Small intestine (tissue), 7 donors: ENCODE data around the gene CD5L. TPM values are rescaled to one million over a fixed set of nuclear protein-coding genes. Genes with fewer than 3 reads are reported as not detected.

ENCODE experiments used
- DNase-seq, 2 donors: peaks; one replicate each; pipeline versions ENCODE4 v3.0.0 to v3.0.0-alpha.2; 2013
- FAIRE-seq: peaks from 2 replicates; lab custom pipeline; 2012; peaks lifted over from hg19 to GRCh38; lab: Jason Lieb, UNC
- H3K27ac ChIP-seq, 3 donors: one replicate each; pipeline ENCODE4 v1.5.1; 2013; ENCODE audit warnings: low read length in 2 of 3, mild to moderate bottlenecking in 2 of 3, control low read depth in 1 of 3, inconsistent platforms in 1 of 3, low read depth in 1 of 3, moderate library complexity in 1 of 3
- H3K27me3 ChIP-seq, 3 donors: one replicate each; pipeline ENCODE4 v1.6.1; 2013; ENCODE audit warnings: low read length in 3 of 3, inconsistent platforms in 1 of 3; ENCODE audit not compliant: control insufficient read depth in 3 of 3, insufficient read depth in 3 of 3
- H3K36me3 ChIP-seq, 3 donors: one replicate each; pipeline ENCODE4 v1.6.1; 2013; ENCODE audit warnings: low read length in 3 of 3, inconsistent platforms in 1 of 3, low read depth in 1 of 3, mild to moderate bottlenecking in 1 of 3, moderate library complexity in 1 of 3; ENCODE audit not compliant: control insufficient read depth in 3 of 3, insufficient read depth in 2 of 3
- H3K4me1 ChIP-seq, 3 donors: one replicate each; pipeline ENCODE4 v1.6.1; 2013; ENCODE audit warnings: low read length in 2 of 3, inconsistent platforms in 1 of 3, low read depth in 1 of 3, mild to moderate bottlenecking in 1 of 3, moderate library complexity in 1 of 3; ENCODE audit not compliant: control insufficient read depth in 3 of 3, insufficient read depth in 2 of 3
- H3K4me3 ChIP-seq, 3 donors: one replicate each; pipeline ENCODE4 v1.5.1; 2013; ENCODE audit warnings: low read length in 3 of 3, control low read depth in 1 of 3, inconsistent platforms in 1 of 3, low read depth in 1 of 3, mild to moderate bottlenecking in 1 of 3, moderate library complexity in 1 of 3
- H3K9me3 ChIP-seq, 2 donors: one replicate each; pipeline ENCODE4 v1.6.1; 2013; ENCODE audit warnings: low read depth in 1 of 2, low read length in 1 of 2; ENCODE audit not compliant: control insufficient read depth in 2 of 2, insufficient read depth in 1 of 2
- WGBS, 3 donors: extraction: QIAGEN DNeasy Blood & Tissue Kit; methylation state at CpG; one replicate each; pipeline ENCODE4 v1.1.7; 2013; 5-methylcytosine and 5-hydroxymethylcytosine counted together
- polyA plus RNA-seq, 4 donors: library from polyadenylated mRNA; stranded (reverse) in 3 of 4; unstranded in 1 of 4; fragments of 200-250 nt in 3 of 4; fragments of 120-200 nt in 1 of 4; gene quantifications; one replicate each; pipeline versions ENCODE4 v1.2.1 to v1.2.3, GENCODE V29; 2013
- donor health status: healthy with polysubstance abuse.
- donor health status: control.
- donor health status: control.
- donor health status: Bipolar disorder and iron deficiency.
- donor health status: healthy.

The CD5L gene
- polyA plus RNA-seq, 4 donors = 0.03 TPM; not detected in 3

GRCh38 chr1:157799996-157800395 lies 41.6 kb downstream of the CD5L start:
- Histone ChIP-seq H3K27me3 (peaks cover 0 to 3% (median 0%) of the 10 kb centered on the region in 3 donors), H3K27ac (no peak overlapping the region), H3K4me3 (no peak overlapping the region), H3K36me3 (no peaks in the 10 kb centered on the region), H3K9me3 (no peaks in the 10 kb centered on the region), H3K4me1 (no peaks in the 10 kb centered on the region)
- FAIRE-seq (no peak), DNase-seq (no peak)
- WGBS, 3 donors = 68 to 75% (median 74%) methylated on average over 1 of the region's 1 CpG

DNA sequence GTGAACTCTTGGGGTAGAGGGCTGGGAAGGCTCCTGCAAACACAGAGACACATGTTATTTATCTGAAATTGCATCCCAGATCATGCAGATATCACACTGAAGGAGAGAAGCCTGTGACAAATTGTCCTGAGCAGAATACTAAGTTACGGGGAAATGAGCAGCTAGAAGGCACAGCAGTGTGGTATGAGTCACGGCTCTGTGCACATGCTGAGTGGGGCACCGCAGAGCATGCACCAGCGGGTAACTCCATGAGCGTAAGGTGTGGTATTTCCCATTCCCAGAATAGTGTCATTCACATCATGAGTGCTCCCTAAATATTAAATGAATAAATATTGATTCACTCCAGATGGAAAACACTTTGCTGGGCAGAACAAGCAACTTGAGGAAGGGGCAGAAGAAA lies 43.4 kb downstream of the CD5L start:
- FAIRE-seq = no peak
- peaks cover 0 to 3% (median 0%) of the 10 kb centered on the region in 3 donors for H3K27me3 ChIP-seq
- H3K4me1 ChIP-seq = no peaks in the 10 kb centered on the region
- no peaks in the 10 kb centered on the region for H3K9me3 ChIP-seq
- H3K4me3 ChIP-seq = no peak overlapping the region
- no peak overlapping the region for H3K27ac ChIP-seq
- H3K36me3 ChIP-seq = no peaks in the 10 kb centered on the region
- WGBS, 3 donors = 86 to 91% (median 88%) methylated on average over 5 of the region's 5 CpGs
- no peak for DNase-seq

DNA sequence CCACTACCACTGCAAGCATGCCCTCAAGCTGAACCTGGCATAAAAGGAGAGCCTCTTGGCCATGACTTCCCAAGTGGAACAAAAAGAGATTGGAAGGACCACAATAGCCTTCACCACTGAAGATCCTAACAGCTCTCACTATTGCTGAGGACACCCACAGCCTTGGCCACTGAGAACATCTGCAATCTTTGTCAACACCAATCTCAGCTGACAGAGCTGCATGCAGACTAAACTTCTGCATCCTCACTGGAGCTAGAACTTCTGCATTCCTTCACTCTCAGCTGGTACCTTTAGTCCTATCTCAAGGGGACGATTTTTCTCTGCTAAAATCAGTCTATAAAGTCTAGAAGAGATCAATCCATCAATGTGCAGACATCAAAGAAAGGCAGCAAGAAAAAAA lies 56.4 kb downstream of the CD5L start:
- no peak for FAIRE-seq
- WGBS, 3 donors = 27 to 37% (median 34%) methylated on average over 1 of the region's 1 CpG
- no peaks in the 10 kb centered on the region for H3K9me3 ChIP-seq
- H3K27ac ChIP-seq = no peak overlapping the region
- H3K36me3 ChIP-seq = no peaks in the 10 kb centered on the region
- no peak for DNase-seq
- H3K4me3 ChIP-seq = no peak overlapping the region
- H3K27me3 ChIP-seq = no peaks in the 10 kb centered on the region
- H3K4me1 ChIP-seq = peaks cover 0 to 2% (median 0%) of the 10 kb centered on the region in 3 donors

DNA sequence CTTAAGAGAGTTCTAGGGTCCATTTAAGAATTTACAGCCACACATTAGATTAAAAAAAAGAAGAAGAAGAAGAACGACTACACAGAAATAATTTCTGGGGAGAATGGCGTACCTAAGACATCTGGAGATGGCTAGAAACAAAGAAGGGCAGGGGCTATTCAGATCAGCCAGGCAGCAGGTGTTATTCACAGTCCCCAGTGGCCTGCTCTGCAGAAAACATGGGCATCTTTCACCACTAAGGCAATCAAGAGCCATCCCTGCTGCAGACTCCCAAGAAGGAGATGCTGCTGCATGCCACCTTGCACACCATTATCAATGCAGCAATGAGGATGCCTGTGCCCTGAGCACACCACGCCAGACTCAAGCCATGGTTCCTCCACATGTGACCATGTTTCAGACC lies 56.8 kb downstream of the CD5L start:
- DNase-seq (no peak), FAIRE-seq (no peak)
- 77 to 89% (median 82%) methylated on average over 3 of the region's 3 CpGs for WGBS, 3 donors
- Histone ChIP-seq H3K27ac (no peak overlapping the region), H3K4me1 (peaks cover 0 to 2% (median 0%) of the 10 kb centered on the region in 3 donors), H3K27me3 (no peaks in the 10 kb centered on the region), H3K9me3 (no peaks in the 10 kb centered on the region), H3K36me3 (no peaks in the 10 kb centered on the region), H3K4me3 (no peak overlapping the region)

- Histone ChIP-seq H3K27ac (no peak overlapping the region), H3K36me3 (no peaks in the 10 kb centered on the region), H3K27me3 (no peaks in the 10 kb centered on the region), H3K9me3 (no peaks in the 10 kb centered on the region), H3K4me3 (no peak overlapping the region), H3K4me1 (peaks cover 0 to 2% (median 0%) of the 10 kb centered on the region in 3 donors)
- FAIRE-seq (no peak), DNase-seq (no peak)
- WGBS, 3 donors = 88 to 94% (median 90%) methylated on average over 1 of the region's 1 CpG
Observed at GRCh38 chr1:157782931-157783330, 58.7 kb downstream of the CD5L start.

DNA sequence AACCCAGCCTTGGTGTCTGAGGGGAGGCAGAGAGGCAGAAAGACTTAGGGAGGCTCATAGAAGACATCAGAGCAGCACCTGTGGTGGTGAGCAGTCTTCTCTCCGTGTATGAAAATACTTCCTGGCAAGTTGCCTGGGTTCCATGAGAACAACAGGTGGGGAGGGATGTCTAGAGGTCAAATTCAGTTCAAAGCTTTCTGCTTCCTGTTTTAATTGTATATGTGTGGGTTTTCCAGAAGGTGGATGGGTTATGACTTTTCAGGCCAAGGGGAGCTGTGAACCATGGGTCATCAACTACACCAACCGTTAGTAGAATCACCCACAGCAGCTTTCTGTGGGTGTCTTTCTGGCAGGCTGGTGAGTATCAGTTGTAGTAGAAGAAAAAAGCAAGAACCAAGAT lies 60.6 kb downstream of the CD5L start:
- Histone ChIP-seq H3K27me3 (no peaks in the 10 kb centered on the region), H3K27ac (no peak overlapping the region), H3K9me3 (no peaks in the 10 kb centered on the region), H3K4me3 (no peak overlapping the region), H3K4me1 (peaks cover 0 to 2% (median 0%) of the 10 kb centered on the region in 3 donors), H3K36me3 (no peaks in the 10 kb centered on the region)
- 11 to 30% (median 15%) methylated on average over 2 of the region's 2 CpGs for WGBS, 3 donors
- DNase-seq (peak; percentile 2 to 44), FAIRE-seq (no peak)

Other genes with a start within 250 kb of the CD5L start
- under 1 TPM in 2 of 4 donors, not detected in 2; 0.09 to 0.21 TPM for gene FCRL4, start 243.7 kb downstream of the CD5L start, polyA plus RNA-seq
- gene FCRL3, start 141.0 kb downstream of the CD5L start, polyA plus RNA-seq = under 1 TPM in 3 of 4 donors, not detected in 1; 0.21 to 0.48 (median 0.27) TPM
- gene FCRL2, start 64.7 kb downstream of the CD5L start, polyA plus RNA-seq = 1 to 10 TPM in 1 of 4 donors, under 1 TPM in 2, not detected in 1; 0.56 to 1.1 (median 0.88) TPM
- gene FCRL1, start 21.7 kb downstream of the CD5L start, polyA plus RNA-seq = under 1 TPM in 2 of 4 donors, not detected in 2; 0.24 to 1.00 TPM
- 10 to 100 TPM in 1 of 4 donors, 1 to 10 TPM in 1, under 1 TPM in 2; 0.22 to 15.3 (median 4.9) TPM for gene KIRREL1, start 151.8 kb upstream of the CD5L start, polyA plus RNA-seq